ENCODE measurements around the gene HES4. TPM values are rescaled to one million over a fixed set of nuclear protein-coding genes. Genes with fewer than 3 reads are reported as not detected.

HES4 gene
- total and polyA plus RNA-seq, 2 of the 13 experiments (the other 11 are each of a cell fraction or from before 2014, with no cell fraction given): 8.8 to 10.6 TPM

DNA sequence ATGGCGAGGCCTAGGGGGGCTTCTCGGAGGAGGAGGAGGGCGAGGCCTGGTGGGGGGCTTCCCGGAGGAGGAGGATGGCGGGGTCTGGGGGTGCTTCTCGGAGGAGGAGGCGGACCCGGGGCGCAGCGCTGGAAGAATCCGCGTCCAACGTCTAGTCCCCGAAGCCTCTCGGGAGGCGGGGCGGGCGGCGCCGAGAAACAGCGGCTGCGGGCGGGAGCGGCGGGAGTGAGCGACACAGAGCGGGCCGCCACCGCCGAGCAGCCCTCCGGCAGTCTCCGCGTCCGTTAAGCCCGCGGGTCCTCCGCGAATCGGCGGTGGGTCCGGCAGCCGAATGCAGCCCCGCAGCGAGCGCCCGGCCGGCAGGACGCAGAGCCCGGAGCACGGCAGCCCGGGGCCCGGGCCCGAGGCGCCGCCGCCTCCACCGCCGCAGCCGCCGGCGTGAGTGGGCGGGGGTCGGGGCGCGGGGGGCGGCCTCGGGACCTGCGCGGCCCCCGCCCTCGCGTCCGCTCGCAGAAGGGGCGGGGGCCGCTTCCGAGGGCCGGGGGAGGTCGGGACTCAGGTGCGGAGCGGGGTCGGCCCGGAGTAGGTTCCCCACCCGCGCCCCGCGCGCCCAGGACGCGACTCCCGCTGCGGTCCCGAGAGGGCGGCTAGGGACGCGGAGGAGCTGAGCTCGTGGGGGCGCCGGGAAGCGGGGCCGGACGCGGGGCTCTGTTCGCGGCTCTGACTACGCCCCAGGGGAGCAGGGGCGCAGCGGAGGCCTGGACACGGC, 39.4 kb downstream of the HES4 start, which contains the start of gene KLHL17 (continued):
- TF ChIP-seq, protein P1, sequence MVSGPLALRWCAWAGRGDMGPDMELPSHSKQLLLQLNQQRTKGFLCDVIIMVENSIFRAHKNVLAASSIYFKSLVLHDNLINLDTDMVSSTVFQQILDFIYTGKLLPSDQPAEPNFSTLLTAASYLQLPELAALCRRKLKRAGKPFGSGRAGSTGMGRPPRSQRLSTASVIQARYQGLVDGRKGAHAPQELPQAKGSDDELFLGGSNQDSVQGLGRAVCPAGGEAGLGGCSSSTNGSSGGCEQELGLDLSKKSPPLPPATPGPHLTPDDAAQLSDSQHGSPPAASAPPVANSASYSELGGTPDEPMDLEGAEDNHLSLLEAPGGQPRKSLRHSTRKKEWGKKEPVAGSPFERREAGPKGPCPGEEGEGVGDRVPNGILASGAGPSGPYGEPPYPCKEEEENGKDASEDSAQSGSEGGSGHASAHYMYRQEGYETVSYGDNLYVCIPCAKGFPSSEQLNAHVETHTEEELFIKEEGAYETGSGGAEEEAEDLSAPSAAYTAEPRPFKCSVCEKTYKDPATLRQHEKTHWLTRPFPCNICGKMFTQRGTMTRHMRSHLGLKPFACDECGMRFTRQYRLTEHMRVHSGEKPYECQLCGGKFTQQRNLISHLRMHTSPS (CRISPR knock-in tag; IDR thresholded peaks at IDR 0.05; ENCODE audit: low read depth): no peak
- TF ChIP-seq ZNF839 (CRISPR knock-in tag; IDR thresholded peaks at IDR 0.05; ENCODE audit: borderline replicate concordance): no peak
- no peak for TF ChIP-seq PCBP2 (optimal IDR thresholded peaks at IDR 0.05; ENCODE audit: low read depth, low read length, poor library complexity, severe bottlenecking)
- TF ChIP-seq CENPBD1 (CRISPR knock-in tag; IDR thresholded peaks at IDR 0.05; ENCODE audit: borderline replicate concordance, low read depth): no peak
- TF ChIP-seq ZNF33B (CRISPR knock-in tag; IDR thresholded peaks at IDR 0.05): no peak
- no peak for TF ChIP-seq ZNF781 (CRISPR knock-in tag; IDR thresholded peaks at IDR 0.05; ENCODE audit: borderline replicate concordance, not compliant biosample characterization)
- no peak for TF ChIP-seq ZNF776 (CRISPR knock-in tag; IDR thresholded peaks at IDR 0.05)
- no peak for TF ChIP-seq LBX2 (CRISPR knock-in tag; IDR thresholded peaks at IDR 0.05; ENCODE audit: borderline replicate concordance)
- 0 out of 2 replicates have a peak, but pooled peaks have one; percentile 42 for TF ChIP-seq ZNF451 (CRISPR knock-in tag; IDR thresholded peaks at IDR 0.05)
- TF ChIP-seq SP5 (CRISPR knock-in tag; IDR thresholded peaks at IDR 0.05; ENCODE audit: borderline replicate concordance, low read depth): peak; percentile 61
- TF ChIP-seq ZNF614 (CRISPR knock-in tag; IDR thresholded peaks at IDR 0.05; ENCODE audit: borderline replicate concordance): no peak
- no peak for TF ChIP-seq ELF1 (CRISPR knock-in tag; IDR thresholded peaks at IDR 0.05)
- TF ChIP-seq SRSF9 (IDR thresholded peaks at IDR 0.05; ENCODE audit: borderline replicate concordance, insufficient read depth, low read depth, low read length, poor library complexity, severe bottlenecking): no peak
- TF ChIP-seq ZNF550 (CRISPR knock-in tag; IDR thresholded peaks at IDR 0.05; ENCODE audit: borderline replicate concordance): no peak
- TF ChIP-seq RFX1 (IDR thresholded peaks at IDR 0.05): no peak
- no peak for TF ChIP-seq TRIM22 (IDR thresholded peaks at IDR 0.05)
- TF ChIP-seq TBL1XR1 (IDR thresholded peaks at IDR 0.05; ENCODE audit: borderline replicate concordance, low read length, partially characterized antibody): no peak
- TF ChIP-seq RORA (CRISPR knock-in tag; IDR thresholded peaks at IDR 0.05): no peak
- no peak for TF ChIP-seq TOE1 (CRISPR knock-in tag; IDR thresholded peaks at IDR 0.05)
- TF ChIP-seq ZNF569 (CRISPR knock-in tag; IDR thresholded peaks at IDR 0.05; ENCODE audit: borderline replicate concordance): no peak
- TF ChIP-seq ZNF543 (CRISPR knock-in tag; IDR thresholded peaks at IDR 0.05): no peak
- TF ChIP-seq ZNF572 (CRISPR knock-in tag; IDR thresholded peaks at IDR 0.05): no peak
- TF ChIP-seq ZNF660 (CRISPR knock-in tag; IDR thresholded peaks at IDR 0.05; ENCODE audit: borderline replicate concordance, low read depth): no peak
- no peak for TF ChIP-seq NFIB (CRISPR knock-in tag; IDR thresholded peaks at IDR 0.05; ENCODE audit: borderline replicate concordance)
- no peak for TF ChIP-seq ZNF644 (CRISPR knock-in tag; IDR thresholded peaks at IDR 0.05; ENCODE audit: low read depth)

All from HepG2 (cell line).